GM12864 (cell line): ENCODE data around the gene PPP1R13L.

Experiments
- DNase-seq: peaks from one replicate; pipeline ENCODE4 v3.0.0-alpha.2; 2011; ENCODE audit warnings: low read depth
- H3K4me3 ChIP-seq: 2 replicates; pipeline ENCODE4 v1.5.1; 2011; ENCODE audit warnings: mild to moderate bottlenecking, low read depth, low read length, control low read depth
- TF ChIP-seq, protein P1 (sequence below): IDR thresholded peaks from 2 replicates; pipeline ENCODE4 v1.5.1; 2011; ENCODE audit warnings: low read depth, mild to moderate bottlenecking, moderate library complexity, low read length, control low read depth, inconsistent platforms; ENCODE audit errors: missing control alignments

PPP1R13L gene

DNA sequence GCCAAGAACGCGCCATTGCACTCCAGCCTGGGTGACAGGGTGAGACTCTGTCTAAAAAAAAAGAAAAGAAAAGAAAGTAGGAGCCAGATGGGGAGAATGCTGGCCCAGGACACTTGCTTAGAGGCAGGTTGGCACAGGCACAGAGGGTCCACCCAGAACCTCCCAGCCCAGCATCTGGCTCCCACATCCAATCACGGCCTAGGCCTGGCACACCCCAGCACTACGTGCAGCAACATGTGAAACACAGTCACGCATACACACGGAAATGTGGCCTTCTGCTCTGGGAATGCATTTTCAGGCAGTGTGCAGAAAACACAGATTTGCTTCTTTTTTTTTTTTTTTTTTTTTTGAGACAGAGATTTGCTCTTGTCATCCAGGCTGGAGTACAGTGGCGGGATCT is 42.1 kb upstream of the PPP1R13L start:
- TF ChIP-seq, protein P1, sequence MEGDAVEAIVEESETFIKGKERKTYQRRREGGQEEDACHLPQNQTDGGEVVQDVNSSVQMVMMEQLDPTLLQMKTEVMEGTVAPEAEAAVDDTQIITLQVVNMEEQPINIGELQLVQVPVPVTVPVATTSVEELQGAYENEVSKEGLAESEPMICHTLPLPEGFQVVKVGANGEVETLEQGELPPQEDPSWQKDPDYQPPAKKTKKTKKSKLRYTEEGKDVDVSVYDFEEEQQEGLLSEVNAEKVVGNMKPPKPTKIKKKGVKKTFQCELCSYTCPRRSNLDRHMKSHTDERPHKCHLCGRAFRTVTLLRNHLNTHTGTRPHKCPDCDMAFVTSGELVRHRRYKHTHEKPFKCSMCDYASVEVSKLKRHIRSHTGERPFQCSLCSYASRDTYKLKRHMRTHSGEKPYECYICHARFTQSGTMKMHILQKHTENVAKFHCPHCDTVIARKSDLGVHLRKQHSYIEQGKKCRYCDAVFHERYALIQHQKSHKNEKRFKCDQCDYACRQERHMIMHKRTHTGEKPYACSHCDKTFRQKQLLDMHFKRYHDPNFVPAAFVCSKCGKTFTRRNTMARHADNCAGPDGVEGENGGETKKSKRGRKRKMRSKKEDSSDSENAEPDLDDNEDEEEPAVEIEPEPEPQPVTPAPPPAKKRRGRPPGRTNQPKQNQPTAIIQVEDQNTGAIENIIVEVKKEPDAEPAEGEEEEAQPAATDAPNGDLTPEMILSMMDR, result no peak
- no peak for DNase-seq
- H3K4me3 ChIP-seq, result no peak overlapping the region

DNA sequence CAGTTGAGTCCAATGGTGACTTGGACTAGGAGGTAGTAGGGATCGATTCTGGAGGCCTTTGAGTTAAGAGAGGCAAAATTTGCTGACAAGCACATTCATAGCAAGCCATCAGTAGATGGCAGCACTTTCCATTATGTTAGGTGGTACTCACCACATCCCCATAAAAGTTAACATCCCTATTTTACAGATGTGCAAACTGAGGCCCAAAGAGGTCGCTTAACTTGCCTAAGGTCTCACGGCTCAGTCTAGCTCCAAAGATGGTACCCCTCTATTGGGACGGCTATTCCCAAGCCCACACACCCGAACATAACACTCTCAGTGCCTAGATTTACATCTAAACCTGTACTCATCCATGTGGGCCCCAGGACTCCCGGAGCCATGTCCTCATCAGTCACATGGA is 41.4 kb upstream of the PPP1R13L start:
- H3K4me3 ChIP-seq, result no peak overlapping the region
- TF ChIP-seq, protein P1, result peak; percentile 64
- no peak for DNase-seq

DNA sequence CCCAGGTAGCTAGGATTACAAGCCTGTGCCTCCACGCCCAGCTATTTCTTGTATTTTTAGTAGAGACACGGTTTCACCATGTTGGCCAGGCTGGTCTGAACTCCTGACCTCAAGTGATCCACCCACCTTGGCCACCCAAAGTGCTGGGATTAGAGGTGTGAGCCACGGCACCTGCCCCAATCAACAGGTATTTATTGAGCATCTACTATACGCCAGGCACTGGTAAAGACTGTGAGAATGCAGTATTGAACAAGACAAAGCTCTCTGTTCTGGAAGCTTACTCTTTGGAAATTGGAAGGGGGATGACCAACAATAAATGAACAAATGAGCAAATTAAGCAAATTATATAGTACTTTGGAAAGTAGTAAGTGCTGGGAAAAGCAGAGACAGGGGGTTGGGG is 40.3 kb upstream of the PPP1R13L start:
- TF ChIP-seq, protein P1, result no peak
- no peak for DNase-seq
- H3K4me3 ChIP-seq, result no peak overlapping the region

DNA sequence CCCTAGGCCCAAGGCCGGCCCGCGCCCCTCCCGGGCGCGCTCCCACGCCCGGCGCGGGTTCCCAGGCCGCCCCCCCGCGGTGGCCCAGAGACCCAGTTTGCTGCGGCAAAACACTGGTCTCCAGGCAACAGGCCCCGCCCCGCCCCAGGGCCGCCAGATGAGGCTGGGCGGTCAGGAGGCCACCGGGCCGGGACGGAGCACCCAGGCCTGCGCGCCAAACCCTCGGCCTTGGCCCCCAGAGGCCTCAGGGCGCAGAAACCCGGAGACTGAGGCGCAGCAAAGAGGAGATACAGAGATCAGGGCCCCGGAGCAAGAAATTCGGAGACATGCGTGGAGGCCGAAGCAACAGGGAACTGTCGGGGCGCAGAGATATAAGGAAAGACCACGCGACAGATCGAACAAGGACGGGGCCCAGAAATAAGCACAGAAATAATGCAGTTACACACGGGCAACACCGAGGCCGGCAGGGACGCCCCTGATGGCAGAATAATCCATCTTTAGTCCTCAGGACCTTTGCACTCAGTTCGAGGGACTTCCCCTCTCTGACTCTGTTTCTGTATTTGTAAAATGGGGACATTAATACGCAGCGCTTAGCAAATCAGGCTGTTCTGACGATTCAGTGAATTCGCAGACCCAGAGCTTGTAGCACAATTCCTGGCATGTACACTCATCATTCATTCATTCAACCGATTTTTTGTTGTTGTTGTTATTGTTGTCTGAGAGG is 39.6 kb upstream of the PPP1R13L start:
- TF ChIP-seq, protein P1, result peak; percentile 6
- DNase-seq, result no peak
- H3K4me3 ChIP-seq, result peak overlapping the region; percentile 52

DNA sequence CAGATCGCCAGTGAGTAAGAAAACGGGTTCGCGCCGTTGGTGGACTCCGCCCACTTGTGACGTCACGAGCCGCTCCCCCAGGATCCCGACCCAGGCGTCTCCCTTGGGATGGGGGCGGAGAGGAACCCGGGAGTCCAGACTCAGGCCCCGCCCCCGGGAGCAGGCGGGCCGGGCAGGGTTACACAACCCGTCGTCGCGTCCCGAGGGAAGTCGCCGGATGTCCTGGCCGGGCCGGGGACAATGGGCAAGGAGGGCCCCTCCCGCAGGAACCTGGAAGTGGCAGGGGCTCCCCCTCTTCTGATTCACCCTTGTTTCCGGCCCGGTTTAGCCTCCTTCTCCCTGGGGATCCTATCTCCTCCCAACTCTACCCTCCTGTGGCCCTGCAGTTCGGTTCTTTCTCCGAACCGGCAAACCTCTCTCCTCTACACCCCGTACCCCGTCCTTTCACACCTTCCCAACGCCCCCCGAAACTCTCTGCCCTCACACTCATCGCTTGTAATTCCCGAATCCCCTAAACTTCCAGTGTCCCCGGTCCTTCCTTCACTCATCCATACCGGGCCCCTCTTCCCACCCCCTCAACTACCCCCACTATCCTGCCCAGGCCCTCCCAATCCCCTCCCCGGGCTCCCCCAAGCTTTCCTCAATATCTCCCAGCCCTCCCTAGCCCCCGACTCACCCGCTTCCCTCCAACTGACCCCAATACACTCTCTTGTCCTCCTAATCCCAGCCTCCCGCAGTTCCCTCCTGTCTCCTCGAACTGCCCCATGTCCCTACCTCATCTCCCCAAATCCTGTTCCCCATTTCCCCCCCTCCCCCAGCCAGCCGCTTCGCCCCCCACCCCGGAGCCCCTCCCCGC is 38.8 kb upstream of the PPP1R13L start:
- DNase-seq, result no peak
- H3K4me3 ChIP-seq, result peak overlapping the region; percentile 55

DNA sequence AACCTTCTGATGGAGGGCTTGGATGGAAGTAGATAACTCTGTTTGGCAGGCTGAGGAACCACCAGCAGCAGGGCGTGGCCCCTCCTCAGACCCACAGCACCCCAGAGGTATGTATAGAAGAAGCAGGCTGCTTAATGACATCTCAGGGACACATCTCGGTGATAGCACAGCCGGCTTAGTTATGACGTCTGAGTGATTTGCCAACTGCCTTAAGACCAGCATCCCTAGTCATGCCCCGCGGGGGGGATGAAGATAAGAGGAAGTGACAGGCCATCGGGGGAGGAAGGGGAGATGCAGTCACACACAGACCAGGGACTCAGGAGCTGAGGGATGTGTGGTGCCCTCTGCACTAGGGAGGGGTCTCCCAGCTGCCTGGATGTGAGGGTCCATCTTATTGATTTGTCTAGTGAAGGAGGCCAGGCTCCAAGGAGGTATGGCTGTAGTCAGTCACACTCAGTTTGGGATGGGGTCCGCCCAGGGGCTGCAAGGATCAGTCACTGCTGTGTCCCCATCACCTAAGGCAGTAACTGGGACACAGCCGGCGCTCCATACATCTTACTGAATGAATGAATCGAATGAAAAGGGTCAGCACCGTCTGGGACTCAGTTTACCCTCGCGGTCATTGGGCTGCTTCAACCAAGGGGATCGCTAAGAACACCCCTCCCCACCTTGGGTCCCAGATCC is 38.1 kb upstream of the PPP1R13L start:
- TF ChIP-seq, protein P1, result no peak
- no peak for DNase-seq
- H3K4me3 ChIP-seq, result peak overlapping the region; percentile 55

More for the DNA sequence above, 38.8 kb upstream of the PPP1R13L start:
- TF ChIP-seq, protein P1, result no peak
